Sigmoid colon (tissue), 3 donors: Measurements from ENCODE around the gene TCOF1.

Experiments
- CTCF ChIP-seq, 4 experiments: fragments of 450-650 bp in 3 of 4; fragments of 200-600 bp in 1 of 4; IDR thresholded peaks; one replicate each; pipeline ENCODE4 v1.5.1; 2016 to 2019; ENCODE audit warnings: antibody characterized with exemption in 4 of 4, mild to moderate bottlenecking in 3 of 4, moderate library complexity in 2 of 4
- POLR2A ChIP-seq, 2 donors: fragments of 450-650 bp; IDR thresholded peaks; one replicate each; pipeline ENCODE4 v1.6.1; 2016; ENCODE audit warnings: antibody characterized with exemption in 2 of 2, mild to moderate bottlenecking in 2 of 2, moderate library complexity in 2 of 2

DNA sequence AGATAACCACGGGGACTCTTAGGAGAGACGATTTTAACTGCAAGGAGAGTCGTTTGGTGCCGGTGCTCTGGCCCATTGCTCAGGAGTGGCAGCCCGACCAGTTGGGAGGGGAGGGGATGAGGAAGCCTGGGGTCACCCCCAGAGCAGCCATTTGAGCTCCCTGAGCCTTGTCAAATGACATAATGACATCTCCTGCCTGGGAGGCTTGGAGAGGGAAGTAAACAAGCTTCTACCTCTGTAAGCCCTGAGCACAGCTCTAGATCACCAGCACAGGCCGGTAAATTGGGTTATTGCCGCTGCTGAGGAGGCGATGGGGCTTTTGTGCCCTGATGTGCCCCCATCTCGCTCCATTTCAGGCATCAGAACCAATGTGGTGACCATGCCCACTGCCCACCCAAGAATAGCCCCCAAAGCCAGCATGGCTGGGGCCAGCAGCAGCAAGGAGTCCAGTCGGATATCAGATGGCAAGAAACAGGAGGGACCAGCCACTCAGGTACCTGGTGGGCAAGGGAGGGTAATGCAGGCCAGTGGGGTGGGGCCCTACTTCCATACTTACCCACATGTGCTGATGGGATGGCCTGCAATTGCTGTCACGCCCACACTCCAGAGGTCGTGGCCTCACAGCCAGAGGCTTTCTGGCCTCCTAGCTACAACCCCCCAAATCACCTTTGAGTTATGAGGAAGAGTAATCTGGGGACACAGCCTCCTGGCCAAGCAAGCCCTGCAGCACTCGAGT, 32.2 kb downstream of the TCOF1 start:
- TF ChIP-seq POLR2A (IDR thresholded peaks at IDR 0.05) (no peak), CTCF (IDR thresholded peaks at IDR 0.05) (no peak)
